ENCODE results near the gene RRM2.

GRCh38 chr2:10119027-10119325 is 3.6 kb upstream of the RRM2 start:
- TF ChIP-seq, protein P1, sequence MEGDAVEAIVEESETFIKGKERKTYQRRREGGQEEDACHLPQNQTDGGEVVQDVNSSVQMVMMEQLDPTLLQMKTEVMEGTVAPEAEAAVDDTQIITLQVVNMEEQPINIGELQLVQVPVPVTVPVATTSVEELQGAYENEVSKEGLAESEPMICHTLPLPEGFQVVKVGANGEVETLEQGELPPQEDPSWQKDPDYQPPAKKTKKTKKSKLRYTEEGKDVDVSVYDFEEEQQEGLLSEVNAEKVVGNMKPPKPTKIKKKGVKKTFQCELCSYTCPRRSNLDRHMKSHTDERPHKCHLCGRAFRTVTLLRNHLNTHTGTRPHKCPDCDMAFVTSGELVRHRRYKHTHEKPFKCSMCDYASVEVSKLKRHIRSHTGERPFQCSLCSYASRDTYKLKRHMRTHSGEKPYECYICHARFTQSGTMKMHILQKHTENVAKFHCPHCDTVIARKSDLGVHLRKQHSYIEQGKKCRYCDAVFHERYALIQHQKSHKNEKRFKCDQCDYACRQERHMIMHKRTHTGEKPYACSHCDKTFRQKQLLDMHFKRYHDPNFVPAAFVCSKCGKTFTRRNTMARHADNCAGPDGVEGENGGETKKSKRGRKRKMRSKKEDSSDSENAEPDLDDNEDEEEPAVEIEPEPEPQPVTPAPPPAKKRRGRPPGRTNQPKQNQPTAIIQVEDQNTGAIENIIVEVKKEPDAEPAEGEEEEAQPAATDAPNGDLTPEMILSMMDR (conservative IDR thresholded peaks at IDR 0.05), result no peak
- TF ChIP-seq ZFX (IDR thresholded peaks at IDR 0.05), result no peak

Measured in C4-2B (cell line).